Astrocyte (in vitro differentiated cells and primary cell): Measurements from ENCODE around the gene RTL10. TPM values are rescaled to one million over a fixed set of nuclear protein-coding genes. Genes with fewer than 3 reads are reported as not detected.

Experiments
- DNase-seq: peaks from one replicate; pipeline ENCODE4 v3.0.0-alpha.2; 2010; ENCODE audit warnings: low read depth
- FAIRE-seq: peaks from 2 replicates; lab custom pipeline; 2011; peaks lifted over from hg19 to GRCh38; lab: Jason Lieb, UNC
- H2AFZ ChIP-seq: 2 replicates; pipeline ENCODE4 v1.6.0; 2012; ENCODE audit warnings: low read depth, low read length, inconsistent platforms
- H3K27ac ChIP-seq: 2 replicates; pipeline ENCODE4 v1.5.1; 2011; ENCODE audit warnings: low read depth, low read length, inconsistent platforms
- H3K27me3 ChIP-seq: 2 replicates; pipeline ENCODE4 v1.6.0; 2011; ENCODE audit warnings: low read length, inconsistent platforms; ENCODE audit not compliant: insufficient read depth
- H3K36me3 ChIP-seq: 2 replicates; pipeline ENCODE4 v1.5.1; 2011; ENCODE audit warnings: low read length, inconsistent platforms; ENCODE audit not compliant: insufficient read depth
- H3K4me1 ChIP-seq: 2 replicates; pipeline ENCODE4 v1.5.1; 2011; ENCODE audit warnings: low read length, inconsistent platforms; ENCODE audit not compliant: insufficient read depth
- H3K4me2 ChIP-seq: 2 replicates; pipeline ENCODE4 v1.6.0; 2012; ENCODE audit warnings: low read length, inconsistent platforms
- H3K4me3 ChIP-seq: 2 replicates; pipeline ENCODE4 v1.5.1; 2011; ENCODE audit warnings: low read depth, mild to moderate bottlenecking, low read length, inconsistent platforms; ENCODE audit not compliant: insufficient read depth
- H3K79me2 ChIP-seq: 2 replicates; pipeline ENCODE4 v1.6.0; 2012; ENCODE audit warnings: mild to moderate bottlenecking, low read length, inconsistent platforms; ENCODE audit not compliant: insufficient read depth
- H3K9ac ChIP-seq: 2 replicates; pipeline ENCODE4 v1.6.0; 2012; ENCODE audit warnings: mild to moderate bottlenecking, low read length, inconsistent platforms
- H3K9me3 ChIP-seq: 2 replicates; pipeline ENCODE4 v1.5.1; 2012; ENCODE audit warnings: low read depth, mild to moderate bottlenecking, low read length, inconsistent platforms; ENCODE audit not compliant: insufficient read depth
- H4K20me1 ChIP-seq: 2 replicates; pipeline ENCODE4 v1.6.0; 2012; ENCODE audit warnings: low read length, inconsistent platforms; ENCODE audit not compliant: insufficient read depth
- H3K27ac Mint-ChIP-seq: one replicate; pipeline ENCODE4 v1.8.0; 2021; ENCODE audit warnings: mild to moderate bottlenecking, mixed read lengths; ENCODE audit not compliant: unreplicated experiment
- H3K27me3 Mint-ChIP-seq: one replicate; pipeline ENCODE4 v1.8.0; 2021; ENCODE audit warnings: low read depth, mixed read lengths; ENCODE audit not compliant: unreplicated experiment
- H3K36me3 Mint-ChIP-seq: one replicate; pipeline ENCODE4 v1.8.0; 2021; ENCODE audit warnings: low read depth, mixed read lengths; ENCODE audit not compliant: unreplicated experiment
- H3K4me1 Mint-ChIP-seq: one replicate; pipeline ENCODE4 v1.8.0; 2021; ENCODE audit warnings: low read depth, mixed read lengths; ENCODE audit not compliant: unreplicated experiment
- H3K4me3 Mint-ChIP-seq: one replicate; pipeline ENCODE4 v1.8.0; 2021; ENCODE audit warnings: mild to moderate bottlenecking, moderate library complexity, mixed read lengths; ENCODE audit not compliant: unreplicated experiment
- H3K9me3 Mint-ChIP-seq: one replicate; pipeline ENCODE4 v1.8.0; 2021; ENCODE audit warnings: mild to moderate bottlenecking, mixed read lengths; ENCODE audit not compliant: unreplicated experiment
- EZH2 ChIP-seq: IDR thresholded peaks from 2 replicates; pipeline ENCODE4 v1.6.1; 2012; ENCODE audit warnings: mild to moderate bottlenecking, low read length, inconsistent platforms; ENCODE audit not compliant: insufficient read depth
- total RNA-seq: library from RNA; stranded (reverse); gene quantifications from 2 replicates; pipeline ENCODE4 v1.2.1, GENCODE V29; 2021
- TF ChIP-seq, protein P1 (sequence below): IDR thresholded peaks from 2 replicates; pipeline ENCODE4 v1.5.1; 2011; ENCODE audit warnings: low read depth, mild to moderate bottlenecking, inconsistent platforms, low read length, moderate library complexity; ENCODE audit not compliant: insufficient read depth

Gene RTL10
- total RNA-seq, 1 donor from 2014 or later = 43.0 TPM

DNA sequence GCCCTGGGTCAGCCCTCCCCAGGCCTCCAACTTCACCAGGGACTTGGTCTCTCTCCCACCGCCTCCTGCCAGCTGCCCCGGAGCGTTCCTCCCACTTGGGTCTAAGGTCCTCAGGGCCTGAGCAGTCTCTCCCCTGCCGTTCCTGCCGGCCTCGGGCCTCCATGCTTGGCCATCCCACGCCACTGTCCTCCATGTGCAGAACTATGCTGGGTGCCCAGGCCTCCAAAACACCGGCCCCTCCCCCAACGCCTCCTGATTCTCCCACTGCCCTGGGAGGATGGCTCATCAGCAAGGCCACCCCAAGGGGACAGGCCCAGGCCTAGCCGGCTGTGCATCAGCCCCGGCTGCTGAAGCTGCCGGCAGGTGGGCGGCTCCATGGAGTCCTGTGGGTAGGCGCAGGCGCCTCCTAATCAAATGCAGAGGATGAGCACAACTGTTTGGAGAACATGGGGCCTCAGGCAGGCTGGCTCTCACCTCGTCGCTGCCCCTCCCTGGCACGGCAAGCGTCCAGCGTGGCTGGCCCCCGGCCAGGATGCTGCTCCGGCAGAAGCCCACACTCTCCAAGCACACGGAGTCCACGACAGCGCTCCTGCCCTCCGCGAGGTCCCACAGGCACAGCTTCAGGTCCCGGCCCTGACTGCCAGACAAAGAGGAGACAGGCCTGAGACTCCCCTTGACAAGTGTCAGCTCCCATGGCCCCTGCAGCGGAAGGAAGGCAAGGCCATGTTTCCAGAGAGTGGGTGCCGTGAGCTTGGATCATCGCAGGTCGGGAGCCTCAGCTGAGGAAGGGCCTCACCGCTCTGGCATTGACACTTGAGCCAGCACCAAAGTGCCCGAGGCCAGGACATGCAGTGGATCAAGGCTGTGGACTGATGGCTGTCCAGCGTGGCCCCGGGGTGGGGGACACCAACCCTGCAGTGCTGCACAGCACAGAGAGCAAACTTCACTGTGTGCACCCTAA, 42.6 kb downstream of the RTL10 start:
- Mint-ChIP-seq H3K4me3 (no peak overlapping the region), H3K36me3 (peaks cover 15% of the 10 kb centered on the region), H3K27me3 (peaks cover 14% of the 10 kb centered on the region), H3K27ac (no peak overlapping the region), H3K4me1 (peaks cover 13% of the 10 kb centered on the region), H3K9me3 (no peaks in the 10 kb centered on the region)
- H4K20me1 ChIP-seq = peaks cover 13% of the 10 kb centered on the region
- no peak overlapping the region for H3K27ac ChIP-seq
- no peak overlapping the region for H2AFZ ChIP-seq
- no peaks in the 10 kb centered on the region for H3K79me2 ChIP-seq
- no peaks in the 10 kb centered on the region for H3K36me3 ChIP-seq
- H3K9ac ChIP-seq = no peak overlapping the region
- H3K4me2 ChIP-seq = no peak overlapping the region
- H3K9me3 ChIP-seq = no peaks in the 10 kb centered on the region
- FAIRE-seq = no peak
- no peak for TF ChIP-seq EZH2
- TF ChIP-seq, protein P1, sequence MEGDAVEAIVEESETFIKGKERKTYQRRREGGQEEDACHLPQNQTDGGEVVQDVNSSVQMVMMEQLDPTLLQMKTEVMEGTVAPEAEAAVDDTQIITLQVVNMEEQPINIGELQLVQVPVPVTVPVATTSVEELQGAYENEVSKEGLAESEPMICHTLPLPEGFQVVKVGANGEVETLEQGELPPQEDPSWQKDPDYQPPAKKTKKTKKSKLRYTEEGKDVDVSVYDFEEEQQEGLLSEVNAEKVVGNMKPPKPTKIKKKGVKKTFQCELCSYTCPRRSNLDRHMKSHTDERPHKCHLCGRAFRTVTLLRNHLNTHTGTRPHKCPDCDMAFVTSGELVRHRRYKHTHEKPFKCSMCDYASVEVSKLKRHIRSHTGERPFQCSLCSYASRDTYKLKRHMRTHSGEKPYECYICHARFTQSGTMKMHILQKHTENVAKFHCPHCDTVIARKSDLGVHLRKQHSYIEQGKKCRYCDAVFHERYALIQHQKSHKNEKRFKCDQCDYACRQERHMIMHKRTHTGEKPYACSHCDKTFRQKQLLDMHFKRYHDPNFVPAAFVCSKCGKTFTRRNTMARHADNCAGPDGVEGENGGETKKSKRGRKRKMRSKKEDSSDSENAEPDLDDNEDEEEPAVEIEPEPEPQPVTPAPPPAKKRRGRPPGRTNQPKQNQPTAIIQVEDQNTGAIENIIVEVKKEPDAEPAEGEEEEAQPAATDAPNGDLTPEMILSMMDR = no peak
- no peak for DNase-seq
- peaks cover 2% of the 10 kb centered on the region for H3K27me3 ChIP-seq
- no peak overlapping the region for H3K4me3 ChIP-seq
- H3K4me1 ChIP-seq = peaks cover 15% of the 10 kb centered on the region

DNA sequence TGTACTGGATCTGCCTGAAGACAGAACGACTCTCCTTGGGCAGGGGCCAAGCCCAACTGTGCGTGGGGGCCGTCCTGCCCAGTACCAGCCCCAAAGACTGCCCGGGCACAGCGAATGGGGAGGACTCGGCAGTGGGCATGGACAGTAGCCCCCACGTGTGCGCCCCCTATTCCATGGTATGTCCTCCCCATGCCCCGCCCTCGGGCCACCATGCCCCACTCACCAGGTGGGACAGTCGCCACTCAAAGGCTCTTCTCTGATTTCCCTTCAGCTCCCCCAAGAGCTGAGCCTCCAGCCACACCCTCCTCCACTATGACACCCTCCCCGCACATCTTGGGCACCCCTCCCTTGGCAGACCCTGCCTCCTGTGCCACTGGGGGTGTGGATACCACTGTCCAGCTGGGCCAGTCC, 43.5 kb downstream of the RTL10 start:
- H2AFZ ChIP-seq = no peak overlapping the region
- H3K4me1 Mint-ChIP-seq = peaks cover 17% of the 10 kb centered on the region
- H3K27ac Mint-ChIP-seq = no peak overlapping the region
- TF ChIP-seq, protein P1 = no peak
- TF ChIP-seq EZH2 = no peak
- H3K36me3 ChIP-seq = no peaks in the 10 kb centered on the region
- H3K27ac ChIP-seq = no peak overlapping the region
- H3K27me3 ChIP-seq = peaks cover 2% of the 10 kb centered on the region
- FAIRE-seq (no peak), DNase-seq (no peak)
- peaks cover 15% of the 10 kb centered on the region for H3K36me3 Mint-ChIP-seq
- H4K20me1 ChIP-seq = peaks cover 13% of the 10 kb centered on the region
- no peaks in the 10 kb centered on the region for H3K9me3 ChIP-seq
- H3K9me3 Mint-ChIP-seq = no peaks in the 10 kb centered on the region
- peak overlapping the region; percentile 62 for H3K4me2 ChIP-seq
- H3K4me3 ChIP-seq = no peak overlapping the region
- no peak overlapping the region for H3K4me3 Mint-ChIP-seq
- H3K9ac ChIP-seq = no peak overlapping the region
- peaks cover 22% of the 10 kb centered on the region for H3K4me1 ChIP-seq
- H3K27me3 Mint-ChIP-seq = peaks cover 13% of the 10 kb centered on the region
- H3K79me2 ChIP-seq = no peaks in the 10 kb centered on the region
